GM10266 (cell line): Measurements from ENCODE around the gene MAP6D1.

Experiments used
- DNase-seq: peaks from one replicate; pipeline ENCODE4 v3.0.0; 2012; ENCODE audit errors: extremely low spot score
- TF ChIP-seq, protein P1 (sequence below): IDR thresholded peaks from 2 replicates; pipeline ENCODE4 v1.5.1; 2012; ENCODE audit warnings: mild to moderate bottlenecking, low read depth; ENCODE audit not compliant: control insufficient read depth, insufficient read depth; ENCODE audit errors: missing control alignments

The MAP6D1 gene

DNA sequence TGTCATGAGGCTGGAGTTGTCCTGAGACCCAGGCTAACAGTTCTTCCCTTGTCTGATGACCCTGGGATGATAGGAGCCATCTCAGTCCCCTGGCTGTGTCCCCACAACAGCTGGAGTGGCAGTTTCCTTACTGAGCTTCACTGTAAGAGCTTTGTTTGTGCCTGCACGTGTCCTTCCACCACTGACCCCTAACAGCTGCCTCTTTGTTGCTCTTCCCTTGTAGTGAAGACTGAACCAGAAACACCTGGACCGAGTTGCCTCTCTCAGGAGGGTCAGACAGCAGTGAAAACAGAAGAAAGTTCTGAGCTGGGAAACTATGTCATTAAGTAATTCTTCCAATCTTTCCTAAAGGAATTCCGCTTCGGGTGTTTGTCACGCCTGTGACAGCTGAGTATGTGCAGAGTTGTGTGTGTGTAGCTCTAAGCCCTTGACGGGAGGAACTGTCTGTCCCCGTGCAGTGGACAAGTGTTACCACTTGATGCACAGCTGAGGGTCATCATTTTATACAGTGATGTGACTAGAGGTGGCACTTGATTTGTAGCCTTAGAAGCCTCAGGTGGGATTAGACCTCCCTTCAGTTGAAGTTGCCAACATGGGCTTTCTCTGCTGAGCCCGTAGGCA is 25.0 kb downstream of the MAP6D1 start:
- no peak for DNase-seq
- TF ChIP-seq, protein P1, sequence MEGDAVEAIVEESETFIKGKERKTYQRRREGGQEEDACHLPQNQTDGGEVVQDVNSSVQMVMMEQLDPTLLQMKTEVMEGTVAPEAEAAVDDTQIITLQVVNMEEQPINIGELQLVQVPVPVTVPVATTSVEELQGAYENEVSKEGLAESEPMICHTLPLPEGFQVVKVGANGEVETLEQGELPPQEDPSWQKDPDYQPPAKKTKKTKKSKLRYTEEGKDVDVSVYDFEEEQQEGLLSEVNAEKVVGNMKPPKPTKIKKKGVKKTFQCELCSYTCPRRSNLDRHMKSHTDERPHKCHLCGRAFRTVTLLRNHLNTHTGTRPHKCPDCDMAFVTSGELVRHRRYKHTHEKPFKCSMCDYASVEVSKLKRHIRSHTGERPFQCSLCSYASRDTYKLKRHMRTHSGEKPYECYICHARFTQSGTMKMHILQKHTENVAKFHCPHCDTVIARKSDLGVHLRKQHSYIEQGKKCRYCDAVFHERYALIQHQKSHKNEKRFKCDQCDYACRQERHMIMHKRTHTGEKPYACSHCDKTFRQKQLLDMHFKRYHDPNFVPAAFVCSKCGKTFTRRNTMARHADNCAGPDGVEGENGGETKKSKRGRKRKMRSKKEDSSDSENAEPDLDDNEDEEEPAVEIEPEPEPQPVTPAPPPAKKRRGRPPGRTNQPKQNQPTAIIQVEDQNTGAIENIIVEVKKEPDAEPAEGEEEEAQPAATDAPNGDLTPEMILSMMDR = no peak

DNA sequence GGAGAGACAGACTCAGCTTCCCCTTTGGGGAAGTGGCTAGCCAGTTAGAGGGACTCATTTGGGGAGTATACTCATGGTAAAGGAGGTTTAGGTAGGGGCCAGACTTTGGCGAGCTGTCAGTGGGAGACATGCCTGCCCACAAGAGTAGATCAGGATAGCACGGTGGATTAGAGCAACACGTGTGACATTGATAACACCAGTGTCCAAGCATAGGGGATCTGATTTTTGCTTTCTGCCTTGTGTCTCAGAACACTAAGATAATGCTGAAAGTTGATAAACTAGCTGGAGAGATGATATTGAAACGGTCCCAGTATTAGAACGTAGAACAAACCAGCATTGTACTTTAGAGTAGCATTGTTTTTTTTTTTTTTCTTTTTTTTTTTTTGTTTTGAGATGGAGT is 25.9 kb downstream of the MAP6D1 start:
- no peak for DNase-seq
- TF ChIP-seq, protein P1 = no peak

DNA sequence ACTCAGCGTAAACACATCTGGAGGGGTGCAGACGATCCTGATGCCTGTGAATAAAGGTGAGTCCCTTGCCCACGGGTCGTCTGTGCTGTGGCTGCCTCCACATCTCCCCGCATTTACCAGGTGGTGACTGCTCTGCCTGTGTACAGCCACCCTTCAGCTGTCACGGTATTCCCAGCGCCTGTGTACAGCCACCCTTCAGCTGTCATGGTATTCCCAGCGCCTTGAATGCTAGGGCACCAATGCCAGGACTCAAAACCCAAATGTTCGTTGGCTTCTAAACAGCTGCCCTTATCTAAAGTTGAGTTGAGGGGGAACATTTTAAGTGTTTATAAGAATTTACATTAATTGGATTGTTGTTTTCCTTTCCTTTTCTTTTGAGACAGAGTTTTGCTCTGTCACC is 27.4 kb downstream of the MAP6D1 start:
- DNase-seq = no peak
- TF ChIP-seq, protein P1 = no peak

DNA sequence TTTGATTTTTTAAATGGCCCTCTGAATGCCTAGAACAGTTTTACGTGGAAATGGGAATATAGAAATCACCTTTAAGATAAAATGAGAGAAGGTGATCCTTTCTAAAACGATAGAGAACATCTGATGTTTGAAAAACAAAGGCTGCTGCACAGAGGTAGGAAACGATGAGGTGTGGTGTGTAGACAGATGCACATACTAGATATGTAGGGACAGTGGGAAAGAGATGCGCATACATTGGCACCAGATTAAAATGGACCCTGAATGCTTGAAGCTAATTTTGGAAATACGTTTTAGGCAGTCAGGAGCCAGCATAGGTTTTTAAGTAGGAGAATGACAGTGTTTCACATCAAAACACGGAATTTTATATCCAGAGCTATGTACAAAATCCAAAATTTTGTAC is 29.0 kb downstream of the MAP6D1 start:
- TF ChIP-seq, protein P1 = no peak
- DNase-seq = no peak

DNA sequence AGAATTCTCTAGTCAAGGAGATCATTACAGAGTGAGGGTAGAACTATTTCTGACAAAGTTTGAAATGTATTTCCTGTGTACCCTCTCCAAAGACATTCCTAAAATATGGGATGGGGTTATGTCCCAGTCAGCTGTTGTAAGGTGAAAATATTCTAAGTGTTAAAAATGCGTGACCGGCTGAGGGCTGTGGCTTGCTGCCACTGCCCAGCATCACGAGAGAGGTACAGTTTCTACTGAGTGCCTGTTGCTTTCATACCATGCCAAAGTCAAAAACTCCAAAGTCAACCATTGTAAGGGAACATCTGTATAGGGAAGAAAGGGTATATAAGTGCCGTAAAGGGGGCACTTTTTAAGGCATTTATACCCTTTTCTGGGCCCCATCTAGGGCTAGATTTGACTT is 30.9 kb downstream of the MAP6D1 start:
- TF ChIP-seq, protein P1 = no peak

DNA sequence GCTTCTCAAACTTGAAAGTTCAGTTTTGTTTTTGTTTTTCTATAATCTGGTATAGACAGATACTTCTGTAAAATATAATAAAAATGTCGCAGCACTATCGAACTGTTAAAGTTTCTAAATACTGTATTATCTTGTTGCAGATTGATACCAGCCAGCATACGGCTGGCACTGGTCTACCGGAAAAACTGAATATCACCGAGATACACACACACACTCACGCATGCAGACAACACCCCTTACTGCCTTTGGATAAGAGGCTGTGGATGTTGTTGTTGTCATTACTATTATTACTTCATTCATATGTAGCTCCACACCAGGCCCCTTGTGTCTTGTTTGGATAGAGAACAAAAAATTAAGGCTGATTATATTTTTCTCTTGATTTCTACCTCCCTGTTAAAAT is 32.4 kb downstream of the MAP6D1 start:
- TF ChIP-seq, protein P1 = no peak

More for the DNA sequence above, 30.9 kb downstream of the MAP6D1 start:
- no peak for DNase-seq

DNA sequence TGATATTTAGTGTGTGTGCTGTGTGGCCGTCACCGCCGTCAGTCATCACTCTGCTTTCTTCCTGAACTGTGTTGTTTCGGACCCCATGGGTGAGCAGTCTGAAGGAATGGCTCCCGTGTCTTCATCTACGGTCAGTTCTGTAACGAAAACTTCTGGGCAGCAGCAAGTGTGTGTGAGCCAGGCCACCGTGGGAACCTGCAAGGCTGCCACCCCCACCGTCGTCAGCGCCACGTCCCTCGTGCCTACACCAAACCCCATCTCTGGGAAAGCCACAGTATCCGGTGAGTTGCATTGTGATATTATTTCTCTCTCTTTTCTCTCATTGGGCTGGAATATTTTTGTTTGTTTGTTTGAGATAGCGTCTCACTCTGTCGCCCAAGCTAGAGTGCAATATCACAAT is 34.7 kb downstream of the MAP6D1 start:
- no peak for DNase-seq
- TF ChIP-seq, protein P1 = no peak

More for the DNA sequence above, 32.4 kb downstream of the MAP6D1 start:
- DNase-seq = no peak
